ENCODE results near the gene ERVFRD-1. TPM values are rescaled to one million over a fixed set of nuclear protein-coding genes. Genes with fewer than 3 reads are reported as not detected.

ERVFRD-1 gene, protein sequence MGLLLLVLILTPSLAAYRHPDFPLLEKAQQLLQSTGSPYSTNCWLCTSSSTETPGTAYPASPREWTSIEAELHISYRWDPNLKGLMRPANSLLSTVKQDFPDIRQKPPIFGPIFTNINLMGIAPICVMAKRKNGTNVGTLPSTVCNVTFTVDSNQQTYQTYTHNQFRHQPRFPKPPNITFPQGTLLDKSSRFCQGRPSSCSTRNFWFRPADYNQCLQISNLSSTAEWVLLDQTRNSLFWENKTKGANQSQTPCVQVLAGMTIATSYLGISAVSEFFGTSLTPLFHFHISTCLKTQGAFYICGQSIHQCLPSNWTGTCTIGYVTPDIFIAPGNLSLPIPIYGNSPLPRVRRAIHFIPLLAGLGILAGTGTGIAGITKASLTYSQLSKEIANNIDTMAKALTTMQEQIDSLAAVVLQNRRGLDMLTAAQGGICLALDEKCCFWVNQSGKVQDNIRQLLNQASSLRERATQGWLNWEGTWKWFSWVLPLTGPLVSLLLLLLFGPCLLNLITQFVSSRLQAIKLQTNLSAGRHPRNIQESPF
- total RNA-seq (2016; rRNA removed; fragmentation: Illumina TruSeq; extraction: Trizol): not detected in 2 replicates
- not detected in 2 replicates for total RNA-seq (2016; cell fraction: cytosol; rRNA removed; fragmentation: Illumina TruSeq; extraction: Trizol; ENCODE audit: low read depth)
- total RNA-seq (2016; cell fraction: insoluble cytoplasmic fraction; rRNA removed; fragmentation: Illumina TruSeq; extraction: Trizol): not detected in 2 replicates
- not detected in 2 replicates for total RNA-seq (2016; cell fraction: membrane; rRNA removed; fragmentation: Illumina TruSeq; extraction: Trizol)
- not detected in 2 replicates for total RNA-seq (2016; cell fraction: nucleus; rRNA removed; fragmentation: Illumina TruSeq; extraction: Trizol)
- polyA plus RNA-seq (2011; rRNA removed): not detected in 2 replicates
- polyA plus RNA-seq (2011; cell fraction: cytosol; rRNA removed): not detected in 2 replicates
- not detected in 2 replicates for polyA plus RNA-seq (2011; cell fraction: nucleus; rRNA removed)
- polyA plus RNA-seq (2012): 0.07 TPM in 1 of 2 replicates, not detected in the other
- not detected in 2 replicates for polyA plus RNA-seq (2016; cell fraction: cytosol; fragmentation: Illumina TruSeq; extraction: Trizol; ENCODE audit: low read depth)
- not detected in 2 replicates for polyA plus RNA-seq (2016; cell fraction: insoluble cytoplasmic fraction; fragmentation: Illumina TruSeq; extraction: Trizol; ENCODE audit: low read depth)
- not detected in 2 replicates for polyA plus RNA-seq (2016; cell fraction: membrane; fragmentation: Illumina TruSeq; extraction: Trizol; ENCODE audit: low read depth)
- polyA plus RNA-seq (2016; cell fraction: nucleus; fragmentation: Illumina TruSeq; extraction: Trizol; ENCODE audit: insufficient read depth, low read depth): not detected in 2 replicates
- not detected in 2 replicates for polyA minus RNA-seq (2011; rRNA and poly(A)+ RNA removed; ENCODE audit: low replicate concordance)
- not detected in 2 replicates for polyA minus RNA-seq (2011; cell fraction: cytosol; rRNA and poly(A)+ RNA removed)
- polyA minus RNA-seq (2011; cell fraction: nucleus; rRNA and poly(A)+ RNA removed): not detected in 2 replicates
- not detected for Bru-seq, nascent RNA
- BruChase-seq, experiment 1, labeled RNA remaining after a 6-hour chase: not detected
- BruChase-seq, experiment 2, labeled RNA remaining after a 2-hour chase: not detected
- long read RNA-seq, experiment 1: 0 reads
- long read RNA-seq, experiment 2: 0 reads

DNA sequence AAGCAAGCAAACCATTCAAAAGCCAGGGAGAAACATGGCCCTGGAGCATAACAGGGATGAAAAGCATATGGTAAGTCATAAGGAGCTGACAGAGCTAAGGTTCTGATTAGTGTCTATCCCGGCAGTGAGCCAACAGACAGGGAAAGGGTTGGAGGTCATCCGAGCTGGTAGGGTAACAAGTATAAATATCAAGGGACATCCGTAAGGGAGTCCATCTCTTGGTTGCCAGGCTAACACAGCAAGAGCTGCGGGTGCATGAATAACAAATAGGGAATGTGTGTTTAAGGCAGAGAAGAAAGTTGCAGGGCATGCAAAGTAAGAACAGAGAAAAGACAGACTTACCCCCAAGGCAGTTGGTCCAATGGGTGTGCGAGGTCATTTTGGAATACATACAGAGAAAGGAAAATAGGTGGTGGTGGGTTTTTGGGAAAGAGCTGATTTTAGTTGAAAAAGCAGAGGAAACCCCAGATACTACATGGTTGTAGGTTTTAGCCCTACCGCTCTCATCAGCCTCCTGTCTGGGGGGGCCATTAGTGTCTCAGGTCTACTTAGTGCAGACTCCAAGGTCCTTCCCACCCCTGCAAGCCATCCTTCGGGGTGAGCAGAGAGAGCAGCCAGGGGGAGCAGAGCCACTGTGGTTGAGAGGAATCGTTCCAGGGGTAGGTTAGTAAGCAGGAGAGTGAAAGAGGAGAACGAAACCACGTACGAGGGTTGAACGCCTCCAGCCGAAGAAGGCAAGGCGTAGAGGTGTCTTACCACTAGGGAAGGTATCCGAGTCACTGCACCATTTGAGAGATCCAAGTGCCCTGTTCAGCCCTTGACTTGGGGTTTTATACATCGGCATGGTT is at the start of gene ERVFRD-1:
TSS of gene ERVFRD-1 (minus strand) at position 805 of the 848 bp plus-strand sequence. CDS start 6,415 bp downstream, outside the sequence.
- DNase-seq (ENCODE audit: low spot score) (no peak), ATAC-seq (no peak), FAIRE-seq (no peak)
- POLR2A ChIA-PET: interaction anchor here (1.2 kb wide), 1 partner anchor 17 kb away, joined by 3 read pairs; the partner anchor contains the start of gene SMIM13
- intact Hi-C loops (cut with micrococcal nuclease; ENCODE audit: unreplicated experiment): no loop called here
- Histone ChIP-seq H3K4me1 (ENCODE audit: insufficient read depth, low read length) (peaks cover 10% of the 10 kb centered on the region; the same call in 1 of the 2 replicates), H3K9ac (ENCODE audit: insufficient read depth, low read depth, low read length) (no peak within 1 kb of the TSS), H3K36me3 (replicated peaks in 1 of 2; ENCODE audit: control insufficient read depth in 1 of 2, insufficient read depth in 2 of 2, low read length in 2 of 2) (no peaks in the 10 kb centered on the region), H3K4me2 (ENCODE audit: low read depth, low read length) (no peak within 1 kb of the TSS), H3K9me3 (ENCODE audit: low read length) (no peaks in the 10 kb centered on the region), H2AFZ (ENCODE audit: low read length) (no peak within 1 kb of the TSS), H3K4me3 (replicated peaks in 1 of 3; ENCODE audit: insufficient read depth in 1 of 3, low read depth in 2 of 3, low read length in 3 of 3) (no peak within 1 kb of the TSS), H3K79me2 (ENCODE audit: insufficient read depth, low read length) (peaks cover 85% of the 10 kb centered on the region), H3K27ac (ENCODE audit: extremely low read length, insufficient read depth, low read length) (no peak within 1 kb of the TSS), H4K20me1 (ENCODE audit: insufficient read depth, low read length) (no peaks in the 10 kb centered on the region; the same call in none of the 2 replicates), H3K27me3 (ENCODE audit: control insufficient read depth in 1 of 2, insufficient read depth in 2 of 2, low read length in 2 of 2) (no peaks in the 10 kb centered on the region)
- WGBS (ENCODE audit: low lambda C conversion rate): 95% methylated on average over 16 of the region's 16 CpGs
- no TSS peak for BruUV-seq (replicated peaks)
- CTCF ChIA-PET (ENCODE audit: low intra/inter-chr PET ratio, low total read pairs): no interaction called here
- in situ Hi-C loops (cut with HindIII; ENCODE audit: extremely low pct_ligation_motif_present, low pct_unique_long_range_greater_than_20kb): no loop called here
- TF ChIP-seq, protein P1, sequence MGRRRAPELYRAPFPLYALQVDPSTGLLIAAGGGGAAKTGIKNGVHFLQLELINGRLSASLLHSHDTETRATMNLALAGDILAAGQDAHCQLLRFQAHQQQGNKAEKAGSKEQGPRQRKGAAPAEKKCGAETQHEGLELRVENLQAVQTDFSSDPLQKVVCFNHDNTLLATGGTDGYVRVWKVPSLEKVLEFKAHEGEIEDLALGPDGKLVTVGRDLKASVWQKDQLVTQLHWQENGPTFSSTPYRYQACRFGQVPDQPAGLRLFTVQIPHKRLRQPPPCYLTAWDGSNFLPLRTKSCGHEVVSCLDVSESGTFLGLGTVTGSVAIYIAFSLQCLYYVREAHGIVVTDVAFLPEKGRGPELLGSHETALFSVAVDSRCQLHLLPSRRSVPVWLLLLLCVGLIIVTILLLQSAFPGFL (CRISPR knock-in tag; IDR thresholded peaks at IDR 0.05): no peak
- TF ChIP-seq REPIN1 (CRISPR knock-in tag; IDR thresholded peaks at IDR 0.05; ENCODE audit: borderline replicate concordance, low read depth) (no peak), CBX2 (IDR thresholded peaks at IDR 0.05; ENCODE audit: low read depth, low read length) (no peak), CBX2 (CRISPR knock-in tag; IDR thresholded peaks at IDR 0.05; ENCODE audit: low read depth) (no peak), ZNF761 (CRISPR knock-in tag; conservative IDR thresholded peaks at IDR 0.05) (no peak), ETV5 (CRISPR knock-in tag; IDR thresholded peaks at IDR 0.05; ENCODE audit: borderline replicate concordance) (no peak), ZNF7 (CRISPR knock-in tag; IDR thresholded peaks at IDR 0.05) (no peak), KDM5B (CRISPR knock-in tag; IDR thresholded peaks at IDR 0.05; ENCODE audit: borderline replicate concordance) (no peak), ZFP1 (CRISPR knock-in tag; IDR thresholded peaks at IDR 0.05) (no peak), ZNF33B (CRISPR knock-in tag; IDR thresholded peaks at IDR 0.05) (no peak)
- TF ChIP-seq, protein P2, sequence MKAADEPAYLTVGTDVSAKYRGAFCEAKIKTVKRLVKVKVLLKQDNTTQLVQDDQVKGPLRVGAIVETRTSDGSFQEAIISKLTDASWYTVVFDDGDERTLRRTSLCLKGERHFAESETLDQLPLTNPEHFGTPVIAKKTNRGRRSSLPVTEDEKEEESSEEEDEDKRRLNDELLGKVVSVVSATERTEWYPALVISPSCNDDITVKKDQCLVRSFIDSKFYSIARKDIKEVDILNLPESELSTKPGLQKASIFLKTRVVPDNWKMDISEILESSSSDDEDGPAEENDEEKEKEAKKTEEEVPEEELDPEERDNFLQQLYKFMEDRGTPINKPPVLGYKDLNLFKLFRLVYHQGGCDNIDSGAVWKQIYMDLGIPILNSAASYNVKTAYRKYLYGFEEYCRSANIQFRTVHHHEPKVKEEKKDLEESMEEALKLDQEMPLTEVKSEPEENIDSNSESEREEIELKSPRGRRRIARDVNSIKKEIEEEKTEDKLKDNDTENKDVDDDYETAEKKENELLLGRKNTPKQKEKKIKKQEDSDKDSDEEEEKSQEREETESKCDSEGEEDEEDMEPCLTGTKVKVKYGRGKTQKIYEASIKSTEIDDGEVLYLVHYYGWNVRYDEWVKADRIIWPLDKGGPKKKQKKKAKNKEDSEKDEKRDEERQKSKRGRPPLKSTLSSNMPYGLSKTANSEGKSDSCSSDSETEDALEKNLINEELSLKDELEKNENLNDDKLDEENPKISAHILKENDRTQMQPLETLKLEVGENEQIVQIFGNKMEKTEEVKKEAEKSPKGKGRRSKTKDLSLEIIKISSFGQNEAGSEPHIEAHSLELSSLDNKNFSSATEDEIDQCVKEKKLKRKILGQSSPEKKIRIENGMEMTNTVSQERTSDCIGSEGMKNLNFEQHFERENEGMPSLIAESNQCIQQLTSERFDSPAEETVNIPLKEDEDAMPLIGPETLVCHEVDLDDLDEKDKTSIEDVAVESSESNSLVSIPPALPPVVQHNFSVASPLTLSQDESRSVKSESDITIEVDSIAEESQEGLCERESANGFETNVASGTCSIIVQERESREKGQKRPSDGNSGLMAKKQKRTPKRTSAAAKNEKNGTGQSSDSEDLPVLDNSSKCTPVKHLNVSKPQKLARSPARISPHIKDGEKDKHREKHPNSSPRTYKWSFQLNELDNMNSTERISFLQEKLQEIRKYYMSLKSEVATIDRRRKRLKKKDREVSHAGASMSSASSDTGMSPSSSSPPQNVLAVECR (CRISPR knock-in tag; IDR thresholded peaks at IDR 0.05; ENCODE audit: borderline replicate concordance): no peak

Data from HepG2 (cell line).